ENCODE measurements around the gene HECTD1. TPM values are rescaled to one million over a fixed set of nuclear protein-coding genes. Genes with fewer than 3 reads are reported as not detected.
"Not testable (repeated sequence)": the region's sequence is repeated elsewhere in the genome, so short reads cannot be mapped to it uniquely, and the experiment has no call there.

Gene HECTD1
- total and polyA plus RNA-seq, 10 of the 15 experiments (the other 5 are each of a cell fraction or from before 2014, with no cell fraction given): 27.3 to 116 (median 57.7) TPM

- BruUV-seq (replicated peaks); CTCF ChIA-PET; POLR2A ChIA-PET; H3K9ac ChIP-seq (ENCODE audit: control insufficient read depth, insufficient read depth, low read length); H3K27me3 ChIP-seq (replicated peaks in 1 of 2; ENCODE audit: control insufficient read depth in 2 of 2, insufficient read depth in 2 of 2, low read length in 1 of 2); SMC1A ChIA-PET (ENCODE audit: uncharacterized antibody, unreplicated experiment); intact Hi-C loops (cut with micrococcal nuclease; ENCODE audit: unreplicated experiment); H3K4me1 ChIP-seq (ENCODE audit: control insufficient read depth, insufficient read depth, low read length); H3K4me3 ChIP-seq; H2AFZ ChIP-seq (ENCODE audit: control insufficient read depth, low read depth, low read length); H3K27ac ChIP-seq (ENCODE audit: control insufficient read depth, insufficient read depth); H4K20me1 ChIP-seq (ENCODE audit: control insufficient read depth, insufficient read depth); H3K4me2 ChIP-seq (ENCODE audit: control insufficient read depth, insufficient read depth); H3K9me3 ChIP-seq (replicated peaks; ENCODE audit: control insufficient read depth, insufficient read depth, low read length); DNase-seq (ENCODE audit: low read depth, low spot score); in situ Hi-C loops (cut with MboI); ATAC-seq; RAD21 ChIA-PET (ENCODE audit: unreplicated experiment); FAIRE-seq: not testable (repeated sequence)
- WGBS (ENCODE audit: insufficient coverage, insufficient replicate concordance, low lambda C conversion rate, missing lambda C conversion rate): 96% methylated on average over 8 of the region's 8 CpGs
- peaks cover 0 to 17% of the 10 kb centered on the region in 2 experiments; a peak in 2 of 4 replicates for H3K36me3 ChIP-seq (ENCODE audit: control insufficient read depth in 2 of 2, insufficient read depth in 2 of 2, low read length in 1 of 2)
- peaks cover 26% of the 10 kb centered on the region for H3K79me2 ChIP-seq (ENCODE audit: control insufficient read depth, insufficient read depth, low read length)
These were observed 15.0 kb downstream of the HECTD1 start for GRCh38 chr14:31192544-31192943.

- ChIA-PET POLR2A (no interaction called here), SMC1A (ENCODE audit: uncharacterized antibody, unreplicated experiment) (interaction anchor here (0.7 kb wide), 1 partner anchor 9 kb away, joined by 3 read pairs; no protein-coding TSS in a partner anchor), CTCF (interaction anchor here (1.3 kb wide), 1 partner anchor 100 kb away, joined by 3 read pairs; no protein-coding TSS in a partner anchor), RAD21 (ENCODE audit: unreplicated experiment) (no interaction called here)
- Histone ChIP-seq H3K36me3 (ENCODE audit: control insufficient read depth in 2 of 2, insufficient read depth in 2 of 2, low read length in 1 of 2) (peaks cover 0 to 13% of the 10 kb centered on the region in 2 experiments; a peak in 2 of 4 replicates), H3K79me2 (ENCODE audit: control insufficient read depth, insufficient read depth, low read length) (peaks cover 12% of the 10 kb centered on the region), H2AFZ (ENCODE audit: control insufficient read depth, low read depth, low read length) (no peak overlapping the region), H3K9ac (ENCODE audit: control insufficient read depth, insufficient read depth, low read length) (no peak overlapping the region), H3K27ac (ENCODE audit: control insufficient read depth, insufficient read depth) (no peak overlapping the region), H4K20me1 (ENCODE audit: control insufficient read depth, insufficient read depth) (no peaks in the 10 kb centered on the region), H3K27me3 (replicated peaks in 1 of 2; ENCODE audit: control insufficient read depth in 2 of 2, insufficient read depth in 2 of 2, low read length in 1 of 2) (no peaks in the 10 kb centered on the region), H3K9me3 (replicated peaks; ENCODE audit: control insufficient read depth, insufficient read depth, low read length) (no peaks in the 10 kb centered on the region), H3K4me2 (ENCODE audit: control insufficient read depth, insufficient read depth) (no peak overlapping the region), H3K4me1 (ENCODE audit: control insufficient read depth, insufficient read depth, low read length) (no peaks in the 10 kb centered on the region), H3K4me3 (no peak overlapping the region)
- BruUV-seq (replicated peaks): no TSS peak
- in situ Hi-C loops (cut with MboI) (no loop called here), intact Hi-C loops (cut with micrococcal nuclease; ENCODE audit: unreplicated experiment) (no loop called here)
- FAIRE-seq (no peak), ATAC-seq (no peak), DNase-seq (ENCODE audit: low read depth, low spot score) (no peak)
- TF ChIP-seq ETV6 (conservative IDR thresholded peaks at IDR 0.05 in 1 of 2, IDR thresholded peaks at IDR 0.05 in 1 of 2; ENCODE audit: borderline replicate concordance in 1 of 2, low read depth in 1 of 2): no peak
- TF ChIP-seq WRNIP1 (IDR thresholded peaks at IDR 0.05; ENCODE audit: borderline replicate concordance, low read depth, low read length): no peak
- no peak for TF ChIP-seq STAT3 (IDR thresholded peaks at IDR 0.05; ENCODE audit: low read depth, low read length)
- TF ChIP-seq POLR2AphosphoS5 (IDR thresholded peaks at IDR 0.05; ENCODE audit: low read length): no peak
- WGBS (ENCODE audit: insufficient coverage, insufficient replicate concordance, low lambda C conversion rate, missing lambda C conversion rate): 99% methylated on average over 8 of the region's 8 CpGs
These were observed 16.8 kb downstream of the HECTD1 start for GRCh38 chr14:31190717-31191263.
